ENCODE data around the gene TSPOAP1.
A peak's percentile ranks its signal among the peaks of the same experiment; 100 is the strongest.

TSPOAP1 gene, protein sequence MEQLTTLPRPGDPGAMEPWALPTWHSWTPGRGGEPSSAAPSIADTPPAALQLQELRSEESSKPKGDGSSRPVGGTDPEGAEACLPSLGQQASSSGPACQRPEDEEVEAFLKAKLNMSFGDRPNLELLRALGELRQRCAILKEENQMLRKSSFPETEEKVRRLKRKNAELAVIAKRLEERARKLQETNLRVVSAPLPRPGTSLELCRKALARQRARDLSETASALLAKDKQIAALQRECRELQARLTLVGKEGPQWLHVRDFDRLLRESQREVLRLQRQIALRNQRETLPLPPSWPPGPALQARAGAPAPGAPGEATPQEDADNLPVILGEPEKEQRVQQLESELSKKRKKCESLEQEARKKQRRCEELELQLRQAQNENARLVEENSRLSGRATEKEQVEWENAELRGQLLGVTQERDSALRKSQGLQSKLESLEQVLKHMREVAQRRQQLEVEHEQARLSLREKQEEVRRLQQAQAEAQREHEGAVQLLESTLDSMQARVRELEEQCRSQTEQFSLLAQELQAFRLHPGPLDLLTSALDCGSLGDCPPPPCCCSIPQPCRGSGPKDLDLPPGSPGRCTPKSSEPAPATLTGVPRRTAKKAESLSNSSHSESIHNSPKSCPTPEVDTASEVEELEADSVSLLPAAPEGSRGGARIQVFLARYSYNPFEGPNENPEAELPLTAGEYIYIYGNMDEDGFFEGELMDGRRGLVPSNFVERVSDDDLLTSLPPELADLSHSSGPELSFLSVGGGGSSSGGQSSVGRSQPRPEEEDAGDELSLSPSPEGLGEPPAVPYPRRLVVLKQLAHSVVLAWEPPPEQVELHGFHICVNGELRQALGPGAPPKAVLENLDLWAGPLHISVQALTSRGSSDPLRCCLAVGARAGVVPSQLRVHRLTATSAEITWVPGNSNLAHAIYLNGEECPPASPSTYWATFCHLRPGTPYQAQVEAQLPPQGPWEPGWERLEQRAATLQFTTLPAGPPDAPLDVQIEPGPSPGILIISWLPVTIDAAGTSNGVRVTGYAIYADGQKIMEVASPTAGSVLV (N-terminal part only)

DNA sequence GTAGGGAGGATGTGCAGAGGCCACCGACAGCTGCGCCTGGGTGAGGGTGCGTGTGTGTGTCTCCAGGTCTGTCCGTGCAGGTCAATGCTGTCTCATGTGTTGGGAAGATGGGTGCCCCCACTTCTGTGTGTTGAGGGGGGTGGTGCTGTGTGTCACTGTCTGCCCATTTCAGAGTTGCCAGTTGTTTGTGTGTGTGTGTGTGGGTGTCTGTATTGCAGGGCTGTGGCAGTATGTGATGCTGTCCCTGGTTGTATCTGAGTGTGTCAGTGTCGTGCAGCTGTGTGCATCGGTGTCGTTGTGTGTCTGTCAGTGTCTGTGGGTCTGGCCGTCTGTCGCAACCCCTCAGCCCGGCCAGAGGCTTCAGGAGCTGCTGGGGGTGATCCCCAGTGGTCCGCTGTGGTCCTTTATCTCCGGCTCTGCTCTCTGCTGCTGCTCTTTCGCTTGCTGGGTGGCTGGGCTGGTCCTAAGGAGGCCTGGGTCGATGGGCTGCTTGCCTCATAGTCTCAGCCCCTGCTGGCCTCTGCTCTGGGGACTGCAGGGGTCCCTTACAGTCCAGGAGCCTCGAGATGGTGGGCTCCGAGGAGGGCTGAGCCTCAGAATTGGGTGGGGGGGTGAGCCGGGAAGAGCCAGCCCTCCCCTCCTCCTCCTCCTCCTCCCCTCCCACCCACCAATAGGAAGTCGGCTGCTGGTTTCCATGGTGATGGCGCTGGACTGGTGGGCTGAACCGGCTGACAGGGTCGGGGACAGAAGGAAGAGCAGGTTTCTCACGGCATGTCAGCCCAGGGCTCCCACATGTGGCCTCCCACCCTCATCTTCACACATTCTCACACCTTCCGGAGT lies at the start of gene TSPOAP1:
Gene TSPOAP1, minus strand, starts transcription at position 601 of the 840 bp plus-strand sequence. CDS start 875 bp downstream, outside the sequence.
- TF ChIP-seq, protein P1, sequence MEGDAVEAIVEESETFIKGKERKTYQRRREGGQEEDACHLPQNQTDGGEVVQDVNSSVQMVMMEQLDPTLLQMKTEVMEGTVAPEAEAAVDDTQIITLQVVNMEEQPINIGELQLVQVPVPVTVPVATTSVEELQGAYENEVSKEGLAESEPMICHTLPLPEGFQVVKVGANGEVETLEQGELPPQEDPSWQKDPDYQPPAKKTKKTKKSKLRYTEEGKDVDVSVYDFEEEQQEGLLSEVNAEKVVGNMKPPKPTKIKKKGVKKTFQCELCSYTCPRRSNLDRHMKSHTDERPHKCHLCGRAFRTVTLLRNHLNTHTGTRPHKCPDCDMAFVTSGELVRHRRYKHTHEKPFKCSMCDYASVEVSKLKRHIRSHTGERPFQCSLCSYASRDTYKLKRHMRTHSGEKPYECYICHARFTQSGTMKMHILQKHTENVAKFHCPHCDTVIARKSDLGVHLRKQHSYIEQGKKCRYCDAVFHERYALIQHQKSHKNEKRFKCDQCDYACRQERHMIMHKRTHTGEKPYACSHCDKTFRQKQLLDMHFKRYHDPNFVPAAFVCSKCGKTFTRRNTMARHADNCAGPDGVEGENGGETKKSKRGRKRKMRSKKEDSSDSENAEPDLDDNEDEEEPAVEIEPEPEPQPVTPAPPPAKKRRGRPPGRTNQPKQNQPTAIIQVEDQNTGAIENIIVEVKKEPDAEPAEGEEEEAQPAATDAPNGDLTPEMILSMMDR (conservative IDR thresholded peaks at IDR 0.05), result no peak
- no peak for TF ChIP-seq ZFX (IDR thresholded peaks at IDR 0.05)
- H3K27ac ChIP-seq, result no peak within 1 kb of the TSS

DNA sequence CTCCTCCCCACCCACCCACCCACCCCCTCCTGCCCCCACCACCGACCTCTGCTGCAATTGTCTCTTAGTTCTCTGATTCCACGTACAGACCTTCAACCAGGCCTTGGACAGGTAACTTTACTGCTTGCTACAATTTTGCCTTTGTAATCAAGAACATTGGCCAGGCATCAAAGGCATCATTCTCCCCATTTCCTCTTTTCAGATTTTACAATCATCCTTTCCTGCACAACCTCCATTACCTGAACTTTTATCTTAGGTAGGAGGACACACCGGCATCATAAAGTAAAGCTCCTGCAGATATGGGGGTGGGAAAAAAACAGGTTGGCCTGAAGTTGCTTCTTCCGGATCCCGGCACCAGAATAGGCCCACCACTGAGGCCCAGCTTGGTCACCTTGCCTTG lies 49.1 kb upstream of the TSPOAP1 start:
- TF ChIP-seq, protein P1 (conservative IDR thresholded peaks at IDR 0.05), result no peak
- no peak for TF ChIP-seq ZFX (IDR thresholded peaks at IDR 0.05)
- H3K27ac ChIP-seq, result peak overlapping the region; percentile 43

DNA sequence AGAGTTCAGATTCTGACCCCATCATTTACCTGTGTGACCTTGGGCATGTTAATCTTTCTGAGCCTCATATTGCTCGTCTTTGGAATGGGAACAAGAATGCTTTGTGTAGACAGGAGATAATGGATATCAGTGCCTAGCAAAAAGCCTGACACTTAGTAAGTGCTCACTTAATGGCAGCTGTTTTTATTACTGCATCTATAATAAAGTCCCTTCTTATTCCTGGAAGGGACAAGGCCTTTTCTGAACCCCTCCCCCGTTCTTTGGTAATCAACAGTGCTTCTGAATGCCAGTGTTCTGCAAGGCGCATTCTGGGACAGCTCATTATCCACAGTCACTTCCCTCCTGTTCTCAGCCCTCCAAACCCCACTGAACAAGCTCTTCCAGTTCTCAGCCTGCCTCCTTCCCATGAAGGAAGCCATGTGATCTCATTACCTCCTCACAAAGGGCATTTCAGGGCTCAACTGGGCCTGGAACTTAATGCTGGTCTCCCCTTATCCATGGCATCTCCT lies 48.6 kb upstream of the TSPOAP1 start:
- TF ChIP-seq, protein P1 (conservative IDR thresholded peaks at IDR 0.05), result no peak
- no peak for TF ChIP-seq ZFX (IDR thresholded peaks at IDR 0.05)
- H3K27ac ChIP-seq, result peak overlapping the region; percentile 43

DNA sequence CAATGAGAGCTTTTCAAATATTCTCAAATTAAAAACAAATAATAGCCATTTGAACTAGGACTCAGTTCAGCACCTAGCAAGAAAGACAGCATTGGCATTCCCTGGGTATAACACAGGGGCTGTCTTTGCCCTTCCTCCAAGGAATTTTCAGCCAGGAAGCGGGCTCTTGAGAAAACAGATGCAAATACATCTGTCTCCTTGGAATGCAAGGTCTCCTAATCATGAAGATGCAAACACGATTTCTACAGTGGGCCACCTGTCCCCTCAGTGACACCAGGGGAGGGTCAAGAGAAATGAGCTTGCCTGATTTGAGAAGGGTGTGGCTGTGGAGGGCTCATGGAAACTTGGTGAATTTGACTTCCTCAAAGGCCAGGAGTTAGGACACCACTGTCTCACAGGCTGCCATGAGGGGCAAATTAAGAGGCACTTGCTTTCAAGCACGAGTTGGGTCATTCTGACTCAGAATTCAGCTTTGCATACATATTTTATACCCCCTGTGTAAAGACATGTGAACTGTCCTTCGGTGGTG lies 47.9 kb upstream of the TSPOAP1 start:
- peak overlapping the region; percentile 43; the same call in 1 of the 2 replicates for H3K27ac ChIP-seq
- no peak for TF ChIP-seq ZFX (IDR thresholded peaks at IDR 0.05)
- TF ChIP-seq, protein P1 (conservative IDR thresholded peaks at IDR 0.05), result no peak

DNA sequence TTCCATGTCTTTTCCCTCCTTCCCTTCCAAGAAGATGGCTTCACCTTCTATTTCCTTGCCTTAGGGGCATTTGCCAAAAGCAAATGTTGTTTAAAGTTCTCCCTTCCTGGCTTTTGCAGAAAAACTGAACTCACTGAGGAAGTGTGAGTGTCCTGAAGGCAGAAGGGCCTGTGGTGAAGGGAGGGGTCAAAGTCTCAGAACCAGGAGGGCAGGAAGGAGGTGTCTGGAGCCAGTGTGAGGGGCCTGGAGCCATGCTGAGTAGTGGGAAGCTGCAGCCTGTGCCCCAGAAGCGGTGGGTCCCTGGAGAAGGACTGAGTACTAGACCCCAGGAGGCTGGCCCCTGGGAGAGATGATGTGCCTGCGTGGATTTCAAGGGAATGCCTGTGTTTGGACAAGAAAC lies 47.2 kb upstream of the TSPOAP1 start:
- no peak overlapping the region for H3K27ac ChIP-seq
- TF ChIP-seq ZFX (IDR thresholded peaks at IDR 0.05), result no peak
- TF ChIP-seq, protein P1 (conservative IDR thresholded peaks at IDR 0.05), result no peak

DNA sequence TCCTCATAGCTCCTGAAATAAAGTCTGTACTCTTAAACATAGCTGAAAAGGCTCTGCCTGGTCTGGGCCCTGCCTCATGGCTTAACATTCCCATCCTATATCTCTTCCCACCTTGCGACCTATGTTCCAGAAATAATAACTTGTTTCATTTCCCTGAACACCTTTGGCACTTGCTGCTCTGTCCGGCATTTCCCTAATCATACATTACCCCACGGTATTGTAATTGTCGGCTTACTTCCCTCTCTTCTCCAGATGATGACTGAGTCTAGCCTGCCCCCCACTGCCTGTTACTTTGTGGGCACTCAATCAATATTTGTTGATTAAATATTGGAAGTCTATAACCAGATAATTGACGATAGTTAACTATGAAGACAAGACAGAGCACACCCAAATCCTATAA lies 46.7 kb upstream of the TSPOAP1 start:
- no peak overlapping the region for H3K27ac ChIP-seq

More for the DNA sequence above, 46.7 kb upstream of the TSPOAP1 start:
- no peak for TF ChIP-seq ZFX (IDR thresholded peaks at IDR 0.05)
- TF ChIP-seq, protein P1 (conservative IDR thresholded peaks at IDR 0.05), result no peak
